Measurements from ENCODE around the gene DKK2. TPM values are rescaled to one million over a fixed set of nuclear protein-coding genes. Genes with fewer than 3 reads are reported as not detected.
"Not testable (repeated sequence)": the region's sequence is repeated elsewhere in the genome, so short reads cannot be mapped to it uniquely, and the experiment has no call there.

Gene DKK2
- total and polyA plus RNA-seq, 10 of the 15 experiments (the other 5 are each of a cell fraction or from before 2014, with no cell fraction given) = not detected

DNA sequence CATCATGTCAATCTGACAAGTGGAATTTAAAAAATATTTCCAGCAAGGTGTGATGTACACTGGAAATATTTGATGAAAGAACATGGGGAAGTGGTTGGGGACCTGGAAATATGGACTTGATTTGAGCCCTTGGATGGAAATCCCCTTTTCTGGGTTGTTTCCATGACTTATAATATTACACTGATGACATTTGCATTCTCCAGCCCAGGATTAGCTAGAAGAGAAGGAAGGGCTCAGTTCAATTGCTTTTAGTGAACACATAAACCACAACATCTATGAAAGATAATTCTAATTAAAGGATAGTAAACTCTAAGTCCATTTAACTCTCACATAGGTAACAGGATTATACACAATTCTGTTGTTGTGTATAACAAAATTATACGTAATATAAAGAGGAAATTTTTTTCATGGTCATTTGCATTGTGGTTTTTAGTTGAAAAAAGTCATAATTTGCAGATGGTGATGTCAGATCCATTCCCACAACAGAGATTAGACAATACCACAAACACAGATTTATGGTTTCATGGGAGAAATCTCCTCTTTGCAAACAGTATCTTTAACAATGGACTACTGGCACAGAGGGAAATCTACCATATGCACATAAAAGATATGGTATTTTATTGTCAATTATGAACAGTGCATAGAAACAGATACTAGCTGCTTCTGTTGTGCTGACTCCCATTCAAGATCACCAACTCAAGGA is 126.5 kb downstream of the DKK2 start:
- Histone ChIP-seq H3K79me2 (ENCODE audit: control insufficient read depth, insufficient read depth, low read length) (no peaks in the 10 kb centered on the region), H3K9me3 (replicated peaks; ENCODE audit: control insufficient read depth, insufficient read depth, low read length) (no peaks in the 10 kb centered on the region), H3K27me3 (replicated peaks in 1 of 2; ENCODE audit: control insufficient read depth in 2 of 2, insufficient read depth in 2 of 2, low read length in 1 of 2) (no peaks in the 10 kb centered on the region), H3K4me2 (ENCODE audit: control insufficient read depth, insufficient read depth) (no peak overlapping the region), H3K4me3 (no peak overlapping the region), H3K4me1 (ENCODE audit: control insufficient read depth, insufficient read depth, low read length) (no peaks in the 10 kb centered on the region), H3K27ac (ENCODE audit: control insufficient read depth, insufficient read depth) (no peak overlapping the region), H3K36me3 (ENCODE audit: control insufficient read depth in 2 of 2, insufficient read depth in 2 of 2, low read length in 1 of 2) (no peaks in the 10 kb centered on the region), H4K20me1 (ENCODE audit: control insufficient read depth, insufficient read depth) (no peaks in the 10 kb centered on the region), H3K9ac (ENCODE audit: control insufficient read depth, insufficient read depth, low read length) (no peak overlapping the region), H2AFZ (ENCODE audit: control insufficient read depth, low read depth, low read length) (no peak overlapping the region)
- DNase-seq (ENCODE audit: low read depth, low spot score) = no peak
- BruUV-seq (replicated peaks) = no TSS peak
- SMC1A ChIA-PET (ENCODE audit: uncharacterized antibody, unreplicated experiment) = no interaction called here
- RAD21 ChIA-PET (ENCODE audit: unreplicated experiment) = interaction anchor here (0.6 kb wide), 1 partner anchor 238 kb away, joined by 3 read pairs; no protein-coding TSS in a partner anchor
- intact Hi-C loops (cut with micrococcal nuclease; ENCODE audit: unreplicated experiment) (no loop called here), in situ Hi-C loops (cut with MboI) (no loop called here)
- FAIRE-seq = no peak
- CTCF ChIA-PET = interaction anchor here (6.7 kb wide), 1 partner anchor 12 kb away, joined by 31 read pairs; no protein-coding TSS in a partner anchor
- no peak for ATAC-seq
- TF ChIP-seq RFX5 (IDR thresholded peaks at IDR 0.05; ENCODE audit: low read depth, low read length) = no peak
- TF ChIP-seq TCF7 (IDR thresholded peaks at IDR 0.05; ENCODE audit: borderline replicate concordance) = no peak
- TF ChIP-seq, protein P1, sequence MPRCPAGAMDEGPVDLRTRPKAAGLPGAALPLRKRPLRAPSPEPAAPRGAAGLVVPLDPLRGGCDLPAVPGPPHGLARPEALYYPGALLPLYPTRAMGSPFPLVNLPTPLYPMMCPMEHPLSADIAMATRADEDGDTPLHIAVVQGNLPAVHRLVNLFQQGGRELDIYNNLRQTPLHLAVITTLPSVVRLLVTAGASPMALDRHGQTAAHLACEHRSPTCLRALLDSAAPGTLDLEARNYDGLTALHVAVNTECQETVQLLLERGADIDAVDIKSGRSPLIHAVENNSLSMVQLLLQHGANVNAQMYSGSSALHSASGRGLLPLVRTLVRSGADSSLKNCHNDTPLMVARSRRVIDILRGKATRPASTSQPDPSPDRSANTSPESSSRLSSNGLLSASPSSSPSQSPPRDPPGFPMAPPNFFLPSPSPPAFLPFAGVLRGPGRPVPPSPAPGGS (IDR thresholded peaks at IDR 0.05; ENCODE audit: borderline replicate concordance, insufficient read depth, low read depth, low read length, poor library complexity, severe bottlenecking) = no peak
- no peak for TF ChIP-seq NKRF (conservative IDR thresholded peaks at IDR 0.05)
- POLR2A ChIA-PET = no interaction called here
- WGBS (ENCODE audit: insufficient coverage, insufficient replicate concordance, low lambda C conversion rate, missing lambda C conversion rate) = 0% methylated on average over 1 of the region's 1 CpG

DNA sequence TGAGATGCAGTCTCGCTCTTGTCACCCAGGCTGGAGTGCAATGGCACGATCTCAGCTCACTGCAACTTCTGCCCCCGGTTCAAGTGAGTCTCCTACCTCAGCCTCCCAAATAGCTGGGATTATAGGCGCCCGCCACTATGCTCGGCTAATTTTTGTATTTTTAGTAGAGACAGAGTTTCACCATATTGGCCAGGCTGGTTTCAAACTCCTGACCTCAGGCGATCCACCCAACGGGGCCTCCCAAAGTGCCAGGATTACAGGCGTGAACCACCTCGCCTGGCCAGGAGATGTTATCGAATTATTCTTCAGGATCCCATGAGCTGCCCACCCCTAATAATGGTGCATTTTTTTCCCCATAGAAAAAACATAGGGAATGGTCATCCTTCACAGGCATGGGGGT is 128.1 kb downstream of the DKK2 start:
- H3K27me3 ChIP-seq (replicated peaks in 1 of 2; ENCODE audit: control insufficient read depth in 2 of 2, insufficient read depth in 2 of 2, low read length in 1 of 2); H3K27ac ChIP-seq (ENCODE audit: control insufficient read depth, insufficient read depth); in situ Hi-C loops (cut with MboI); H3K4me2 ChIP-seq (ENCODE audit: control insufficient read depth, insufficient read depth); POLR2A ChIA-PET; H3K4me3 ChIP-seq; H3K79me2 ChIP-seq (ENCODE audit: control insufficient read depth, insufficient read depth, low read length); FAIRE-seq; H4K20me1 ChIP-seq (ENCODE audit: control insufficient read depth, insufficient read depth); ATAC-seq; H3K9me3 ChIP-seq (replicated peaks; ENCODE audit: control insufficient read depth, insufficient read depth, low read length); H2AFZ ChIP-seq (ENCODE audit: control insufficient read depth, low read depth, low read length); intact Hi-C loops (cut with micrococcal nuclease; ENCODE audit: unreplicated experiment); RAD21 ChIA-PET (ENCODE audit: unreplicated experiment); H3K9ac ChIP-seq (ENCODE audit: control insufficient read depth, insufficient read depth, low read length); DNase-seq (ENCODE audit: low read depth, low spot score); H3K4me1 ChIP-seq (ENCODE audit: control insufficient read depth, insufficient read depth, low read length); BruUV-seq (replicated peaks); H3K36me3 ChIP-seq (ENCODE audit: control insufficient read depth in 2 of 2, insufficient read depth in 2 of 2, low read length in 1 of 2): not testable (repeated sequence)
- WGBS (ENCODE audit: insufficient coverage, insufficient replicate concordance, low lambda C conversion rate, missing lambda C conversion rate) = 52% methylated on average over 11 of the region's 11 CpGs
- SMC1A ChIA-PET (ENCODE audit: uncharacterized antibody, unreplicated experiment) = interaction anchor here (0.7 to 1.1 kb wide), 2 partner anchors 9 to 295 kb away, joined by 3 to 4 read pairs; no protein-coding TSS in a partner anchor
- CTCF ChIA-PET = interaction anchor here (0.7 to 6.7 kb wide), 2 partner anchors 10 to 13 kb away, joined by 4 to 31 read pairs; no protein-coding TSS in a partner anchor

All from GM12878 (cell line).